Heart left ventricle (tissue), 16 donors: ENCODE results near the gene PLEKHM2. TPM values are rescaled to one million over a fixed set of nuclear protein-coding genes. Genes with fewer than 3 reads are reported as not detected.

Experiments used
- ATAC-seq, 4 donors: fragments of 200-7000 bp; cut with Tn5 transposase; one replicate each; pipeline ENCODE4 v1.9.1; 2020 to 2022; ENCODE audit warnings: moderate library complexity in 4 of 4, mild to moderate bottlenecking in 3 of 4, moderate number of reproducible peaks in 1 of 4
- DNase-seq, 5 donors: peaks; one replicate each; pipeline ENCODE4 v3.0.0-alpha.2; 2020
- H3K27ac ChIP-seq, 12 donors: fragments of 200-600 bp; sonication (generic) in 4 of 12; one replicate each; pipeline versions ENCODE4 v1.5.0 to v1.8.0; 2016 to 2022; ENCODE audit warnings: mild to moderate bottlenecking in 2 of 12
- H3K27me3 ChIP-seq, 9 donors: fragments of 200-600 bp; sonication (generic) in 2 of 9; one replicate each; pipeline versions ENCODE4 v1.5.1 to v1.8.0; 2016 to 2022; ENCODE audit warnings: mild to moderate bottlenecking in 3 of 9
- H3K36me3 ChIP-seq, 9 donors: fragments of 200-600 bp; sonication (generic) in 2 of 9; one replicate each; pipeline versions ENCODE4 v1.5.0 to v1.8.0; 2018 to 2022; ENCODE audit warnings: mild to moderate bottlenecking in 2 of 9
- H3K4me1 ChIP-seq, 12 donors: fragments of 200-600 bp; sonication (generic) in 4 of 12; one replicate each; pipeline versions ENCODE4 v1.5.0 to v1.8.0; 2016 to 2022; ENCODE audit warnings: mild to moderate bottlenecking in 3 of 12
- H3K4me3 ChIP-seq, 12 donors: fragments of 200-600 bp; sonication (generic) in 4 of 12; one replicate each; pipeline versions ENCODE4 v1.5.0 to v1.8.0; 2017 to 2022; ENCODE audit warnings: mild to moderate bottlenecking in 9 of 12, moderate library complexity in 4 of 12
- H3K9me3 ChIP-seq, 12 donors: fragments of 200-600 bp; sonication (generic) in 4 of 12; one replicate each; pipeline versions ENCODE4 v1.5.0 to v1.8.0; 2016 to 2022; ENCODE audit warnings: mild to moderate bottlenecking in 1 of 12
- CTCF ChIP-seq, 12 donors: fragments of 200-600 bp; sonication (generic) in 4 of 12; IDR thresholded peaks; one replicate each; pipeline versions ENCODE4 v1.5.0 to v1.8.0; 2018 to 2022; ENCODE audit warnings: antibody characterized with exemption in 12 of 12, mild to moderate bottlenecking in 5 of 12
- POLR2A ChIP-seq, 2 donors: fragments of 450-650 bp; IDR thresholded peaks; one replicate each; pipeline ENCODE4 v1.6.1; 2017; ENCODE audit warnings: antibody characterized with exemption in 2 of 2, mild to moderate bottlenecking in 2 of 2, moderate library complexity in 2 of 2
- WGBS, 4 donors: extraction: QIAGEN DNeasy Blood & Tissue Kit in 2 of 4; methylation state at CpG; one replicate each; pipeline versions ENCODE4 v1.1.5 to v1.1.7; 2013 to 2018; 5-methylcytosine and 5-hydroxymethylcytosine counted together
- intact Hi-C, 10 donors: fragments of 100-400 bp; cut with DNase I; formaldehyde crosslinking; loops; one replicate each; pipeline versions ENCODE4 v1.11.1 to v1.14.2; 2022
- polyA plus RNA-seq, 2 donors: library from polyadenylated mRNA; stranded (reverse); fragments of 200-250 nt; gene quantifications; one replicate each; pipeline ENCODE4 v1.2.3, GENCODE V29; 2013
- total RNA-seq, 9 donors: library from RNA; depleted of rRNA in 2 of 9; stranded (reverse); fragments of >200 nt in 2 of 9; fragmentation: NEBNext Ultra II Directional in 3 of 9; extraction: Animal tissue kit (Norgen Biotek cat#: 25700) in 3 of 9; gene quantifications; one replicate each; pipeline versions ENCODE4 v1.1.0 to v1.2.4, GENCODE V29; 2016 to 2023
- donor health status: ischemic (EF 13 %, LVEDD 7.1; RV severe dilation, severe dysfunction).
- donor health status: healthy with polysubstance abuse.
- donor health status: DM: no; HTN: yes; CAD: no.
- donor health status: DM: no; HTN: no; CAD: no.
- donor health status: ischemic (EF 25% LVEDD 6.9; RV normal size, moderate dysfunction).
- donor health status: ischemic (EF 25% LVEDD 5.7; RV mildly dilated, moderate dysfunction).
- donor health status: healthy.
- donor health status: DM: yes; HTN: yes; CAD: no.
- donor health status: ischemic (EF 35%, LVEDD 5.7; RV mildly dilated, moderate dysfunction).
- donor health status: nonischemic (EF 11% LVEDD 7.7; RV severe dilation, severe dysfunction).
- donor health status: DM: yes; HTN: yes; CAD: no.
- donor health status: PGD.
- donor health status: ischemic (EF 29% LVEDD 5.4; RV normal size, mild dysfunction).
- donor health status: nonischemic (EF 23%, LVEDD 6.1; RV moderate dilation, normal function).

Gene PLEKHM2
- total and polyA plus RNA-seq, 11 donors, result 69.9 to 150 (median 84.4) TPM

- Histone ChIP-seq H3K36me3 (peaks cover 0 to 63% (median 61%) of the 10 kb centered on the region in 9 donors), H3K4me3 (no peak overlapping the region), H3K9me3 (no peaks in the 10 kb centered on the region), H3K4me1 (peaks cover 0 to 37% (median 17%) of the 10 kb centered on the region in 12 donors), H3K27ac (no peak overlapping the region), H3K27me3 (no peaks in the 10 kb centered on the region)
- WGBS, 4 donors, result 91 to 95% (median 93%) methylated on average over 9 to 27 of the region's 27 CpGs
- peak in 1 of 5 donors; percentile 18 for DNase-seq
- no peak for TF ChIP-seq POLR2A (IDR thresholded peaks at IDR 0.05)
- TF ChIP-seq CTCF (IDR thresholded peaks at IDR 0.05), result no peak
- no peak for ATAC-seq
- intact Hi-C loops, result loop anchor here in 3 of 10 donors (10.0 kb wide), 3 partner anchors 49 to 139 kb away; partner anchors contain the start of gene PLEKHM2 (in 1 of the 3)
These were observed 49.7 kb downstream of the PLEKHM2 start for GRCh38 chr1:15733726-15734226.

GRCh38 chr1:15734296-15734695 lies 50.2 kb downstream of the PLEKHM2 start:
- peaks cover 0 to 59% (median 57%) of the 10 kb centered on the region in 9 donors for H3K36me3 ChIP-seq
- peak in 1 of 5 donors; percentile 17 for DNase-seq
- 75 to 86% (median 83%) methylated on average over 5 to 13 of the region's 13 CpGs for WGBS, 4 donors
- no peaks in the 10 kb centered on the region for H3K27me3 ChIP-seq
- intact Hi-C loops, result loop anchor here in 3 of 10 donors (10.0 kb wide), 3 partner anchors 49 to 139 kb away; partner anchors contain the start of gene PLEKHM2 (in 1 of the 3)
- peaks cover 0 to 37% (median 17%) of the 10 kb centered on the region in 12 donors for H3K4me1 ChIP-seq
- no peak overlapping the region for H3K4me3 ChIP-seq
- H3K9me3 ChIP-seq, result no peaks in the 10 kb centered on the region
- ATAC-seq, result no peak
- TF ChIP-seq CTCF (IDR thresholded peaks at IDR 0.05) (no peak), POLR2A (IDR thresholded peaks at IDR 0.05) (no peak)
- H3K27ac ChIP-seq, result peak overlapping the region in 5 of 12 donors; percentile 78 to 96 (median 88)

- no peak for DNase-seq
- Histone ChIP-seq H3K9me3 (no peaks in the 10 kb centered on the region), H3K36me3 (peaks cover 0 to 56% (median 51%) of the 10 kb centered on the region in 9 donors), H3K27me3 (no peaks in the 10 kb centered on the region), H3K4me1 (peaks cover 0 to 37% (median 17%) of the 10 kb centered on the region in 12 donors), H3K4me3 (no peak overlapping the region), H3K27ac (peak overlapping the region; percentile 73 to 96 (median 82))
- WGBS, 4 donors, result 71 to 76% (median 75%) methylated on average over 8 to 17 of the region's 17 CpGs
- ATAC-seq, result peak in 1 of 4 donors; percentile 1
- TF ChIP-seq POLR2A (IDR thresholded peaks at IDR 0.05) (no peak), CTCF (IDR thresholded peaks at IDR 0.05) (no peak)
- intact Hi-C loops, result loop anchor here in 5 of 10 donors (5.0 to 10.0 kb wide), 6 partner anchors 33 to 140 kb away; partner anchors contain the start of gene PLEKHM2 (in 1 of the 5)
These were observed 50.8 kb downstream of the PLEKHM2 start for GRCh38 chr1:15734901-15735300.

- H3K27me3 ChIP-seq, result no peaks in the 10 kb centered on the region
- H3K27ac ChIP-seq, result peak overlapping the region; percentile 73 to 96 (median 82)
- intact Hi-C loops, result loop anchor here in 6 of 10 donors (2.0 to 10.0 kb wide), 7 partner anchors 33 to 141 kb away; partner anchors contain the start of gene PLEKHM2 (in 2 of the 6)
- peak; percentile 5 to 47 (median 30) for ATAC-seq
- peak in 2 of 5 donors; percentile 56 to 67 for DNase-seq
- peaks cover 0 to 50% (median 45%) of the 10 kb centered on the region in 9 donors for H3K36me3 ChIP-seq
- WGBS, 4 donors, result 52 to 71% (median 62%) methylated on average over 8 to 12 of the region's 12 CpGs
- H3K4me1 ChIP-seq, result peaks cover 0 to 37% (median 17%) of the 10 kb centered on the region in 12 donors
- H3K9me3 ChIP-seq, result no peaks in the 10 kb centered on the region
- H3K4me3 ChIP-seq, result no peak overlapping the region
- TF ChIP-seq CTCF (IDR thresholded peaks at IDR 0.05) (no peak), POLR2A (IDR thresholded peaks at IDR 0.05) (no peak)
These were observed 51.4 kb downstream of the PLEKHM2 start for GRCh38 chr1:15735304-15736037.
